LNCAP (cell line): ENCODE data around the gene AGTRAP.

ENCODE experiments used
- CTCF ChIP-seq: fragments of 450-650 bp; IDR thresholded peaks from 2 replicates; pipeline ENCODE4 v1.5.1; 2017; ENCODE audit warnings: mild to moderate bottlenecking

AGTRAP gene

DNA sequence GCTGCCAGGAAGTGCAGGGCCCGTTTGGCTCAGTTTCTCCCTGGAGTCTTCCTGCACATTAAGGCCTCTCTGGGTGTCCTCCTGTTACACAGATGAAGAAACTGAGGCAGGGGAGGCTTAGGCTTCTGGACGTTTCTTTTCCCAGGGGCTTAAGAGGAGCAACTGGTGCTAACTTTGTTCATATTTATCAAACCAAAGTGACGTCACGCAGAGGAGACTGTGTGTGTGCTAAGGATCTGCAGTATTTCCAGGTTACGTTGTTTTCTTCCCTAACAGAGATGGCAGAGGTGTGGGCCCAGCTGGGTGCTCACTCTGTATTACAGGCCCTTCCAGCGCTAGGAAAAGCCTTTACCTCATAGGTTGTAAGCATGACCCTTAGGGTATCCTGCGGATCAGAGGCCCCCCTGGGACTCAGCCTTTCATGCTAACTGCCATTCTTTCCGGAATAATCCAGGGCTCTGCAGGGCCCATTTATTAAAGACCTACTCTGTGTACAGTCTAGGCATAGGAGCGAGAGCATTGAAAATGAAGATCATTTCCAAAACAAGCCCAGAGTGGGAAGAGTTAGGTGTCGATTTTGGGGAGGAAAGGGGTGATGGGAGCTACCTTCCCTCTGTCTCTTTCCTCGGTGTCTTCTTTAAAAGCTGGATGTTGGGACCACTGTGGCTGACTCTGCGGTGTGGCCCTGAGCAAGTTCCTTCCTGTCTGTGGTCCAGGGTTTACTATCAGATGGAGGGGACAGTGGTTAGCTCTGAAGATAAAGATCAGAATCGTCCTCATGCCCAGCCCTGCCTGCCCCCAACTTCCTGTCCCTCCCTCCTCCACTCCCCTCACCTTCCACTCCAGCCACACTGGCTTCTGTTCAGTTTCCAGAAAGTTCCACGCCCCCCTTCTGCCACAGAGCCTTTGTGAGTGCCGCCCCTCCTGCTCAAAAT, 4.6 kb downstream of the AGTRAP start:
- no peak for TF ChIP-seq CTCF

DNA sequence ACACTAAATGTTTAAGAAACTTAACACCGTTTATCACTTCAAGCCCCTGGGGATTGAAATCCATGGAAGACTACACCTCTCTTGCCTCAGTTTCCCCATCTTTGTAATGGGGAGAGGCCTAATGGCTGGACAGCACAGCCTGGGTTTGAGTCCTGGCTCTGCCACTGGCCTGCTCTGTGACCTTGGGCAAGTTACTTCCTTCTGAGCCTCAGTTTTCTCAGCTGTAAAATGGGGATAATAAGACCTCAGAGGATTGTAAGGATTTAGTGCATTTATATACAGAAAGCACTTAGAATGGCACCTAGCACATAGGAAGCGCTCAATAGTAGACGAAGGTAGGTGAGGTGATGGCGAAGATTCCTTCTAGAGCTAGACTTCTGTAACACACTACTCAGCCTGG, 5.5 kb downstream of the AGTRAP start:
- TF ChIP-seq CTCF = no peak

GRCh38 chr1:11741919-11742558, 6.1 kb downstream of the AGTRAP start:
- TF ChIP-seq CTCF = no peak

DNA sequence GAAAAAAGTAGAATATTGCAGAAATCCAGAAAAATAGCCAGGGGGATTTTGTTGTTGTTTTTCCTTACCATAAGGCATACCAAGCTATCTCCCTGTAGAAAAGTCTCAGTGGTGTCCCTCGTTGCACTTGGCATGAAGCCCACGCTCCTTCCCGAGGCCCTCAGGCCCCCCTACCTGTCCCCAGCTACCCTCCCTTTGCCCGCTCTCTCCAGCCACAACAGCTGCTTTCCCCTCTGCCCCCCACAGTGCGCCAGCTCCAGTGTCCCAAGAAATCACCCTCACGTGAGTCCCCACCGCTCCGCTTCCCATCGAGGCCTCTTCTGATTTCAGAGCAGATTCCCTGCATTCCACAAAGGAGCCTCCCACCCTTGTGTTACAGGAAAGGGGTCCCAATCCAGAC, 8.4 kb downstream of the AGTRAP start:
- no peak for TF ChIP-seq CTCF

- no peak for TF ChIP-seq CTCF
Observed at GRCh38 chr1:11746092-11746491, 10.2 kb downstream of the AGTRAP start.

DNA sequence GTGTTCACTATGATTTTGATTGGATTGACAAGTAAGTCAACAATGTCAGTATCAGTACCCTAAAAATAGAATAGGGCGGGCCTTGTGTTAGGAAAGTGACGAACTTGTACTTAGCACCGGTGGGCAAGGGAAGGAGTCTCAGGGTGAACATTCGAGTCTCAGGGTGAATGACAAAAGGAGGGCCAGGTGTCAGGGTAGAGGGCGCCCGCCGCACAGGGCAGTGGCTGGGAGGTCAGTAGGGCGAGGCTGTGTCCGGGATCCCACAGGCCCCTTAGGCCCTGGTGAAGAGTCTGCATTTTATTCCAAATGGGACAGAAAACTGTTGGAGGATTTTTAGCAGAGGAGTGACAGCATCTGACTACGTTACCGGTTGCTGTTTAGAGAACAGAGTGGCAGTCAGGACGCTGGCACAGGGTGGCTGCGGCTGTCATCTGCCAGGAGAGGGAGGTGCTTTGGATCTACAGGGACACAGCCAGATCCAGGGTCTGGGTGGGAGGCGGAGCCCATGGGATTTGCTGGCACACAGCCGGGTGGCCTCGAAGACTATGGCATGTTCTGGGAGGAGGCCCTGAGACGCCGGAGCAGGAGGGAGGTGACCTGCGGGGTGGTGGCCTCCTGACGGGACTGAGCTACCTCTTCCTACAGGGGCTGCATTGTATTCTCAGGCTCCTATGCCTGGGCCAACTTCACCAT, 11.0 kb downstream of the AGTRAP start:
- no peak for TF ChIP-seq CTCF

DNA sequence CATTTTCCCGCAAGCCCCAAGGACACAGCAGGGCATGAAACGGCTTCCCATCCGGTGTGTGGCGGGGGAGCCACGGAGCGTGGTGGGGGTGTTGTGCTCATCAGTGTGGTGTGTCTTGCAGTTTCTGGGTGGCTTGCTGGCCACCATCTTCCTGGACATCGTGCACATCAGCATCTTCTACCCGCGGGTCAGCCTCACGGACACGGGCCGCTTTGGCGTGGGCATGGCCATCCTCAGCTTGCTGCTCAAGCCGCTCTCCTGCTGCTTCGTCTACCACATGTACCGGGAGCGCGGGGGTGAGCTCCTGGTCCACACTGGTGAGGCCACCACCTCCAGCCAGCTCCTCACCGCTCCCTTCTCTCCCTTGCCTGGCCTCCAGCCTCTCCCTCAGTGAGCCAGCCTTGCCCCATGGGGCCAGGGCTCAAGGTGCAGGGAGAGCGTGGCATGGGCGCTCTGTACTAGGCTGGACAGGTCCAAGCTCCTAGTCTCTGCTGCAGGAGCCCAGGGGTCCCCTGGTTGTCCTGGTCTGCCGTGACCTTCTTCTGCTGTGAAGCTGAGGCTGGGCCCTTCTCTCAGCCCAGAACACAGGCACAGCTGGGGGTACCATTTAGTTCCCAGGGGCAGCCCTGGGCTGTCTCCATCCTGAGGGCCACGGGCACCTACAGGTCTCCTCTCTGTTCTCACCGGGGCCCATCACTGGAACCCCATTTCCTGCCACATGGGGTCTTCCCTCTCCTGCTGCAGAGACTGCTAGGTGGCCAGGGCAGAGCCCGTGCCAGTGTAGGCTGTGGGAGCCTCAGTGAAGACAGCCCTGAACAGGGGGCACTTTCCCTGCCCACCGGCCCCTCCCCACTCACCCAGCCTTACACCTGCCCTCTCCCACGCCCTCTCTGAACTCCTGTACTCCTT, 12.6 kb downstream of the AGTRAP start:
- TF ChIP-seq CTCF = no peak
